D721Med (cell line): ENCODE measurements around the gene EIF4E.

Experiments used
- DNase-seq: peaks from one replicate; pipeline ENCODE4 v3.0.0; 2011; ENCODE audit warnings: low spot score; ENCODE audit not compliant: insufficient read length
- FAIRE-seq: peaks from 2 replicates; lab custom pipeline; 2011; peaks lifted over from hg19 to GRCh38; lab: Jason Lieb, UNC
- TF ChIP-seq, protein P1 (sequence below): IDR thresholded peaks from 2 replicates; pipeline ENCODE4 v1.5.1; 2012; ENCODE audit warnings: mild to moderate bottlenecking, control low read depth; ENCODE audit not compliant: insufficient read depth; ENCODE audit errors: missing control alignments

Gene EIF4E

GRCh38 chr4:98867648-98868047, 61.3 kb downstream of the EIF4E start:
- no peak for DNase-seq
- TF ChIP-seq, protein P1, sequence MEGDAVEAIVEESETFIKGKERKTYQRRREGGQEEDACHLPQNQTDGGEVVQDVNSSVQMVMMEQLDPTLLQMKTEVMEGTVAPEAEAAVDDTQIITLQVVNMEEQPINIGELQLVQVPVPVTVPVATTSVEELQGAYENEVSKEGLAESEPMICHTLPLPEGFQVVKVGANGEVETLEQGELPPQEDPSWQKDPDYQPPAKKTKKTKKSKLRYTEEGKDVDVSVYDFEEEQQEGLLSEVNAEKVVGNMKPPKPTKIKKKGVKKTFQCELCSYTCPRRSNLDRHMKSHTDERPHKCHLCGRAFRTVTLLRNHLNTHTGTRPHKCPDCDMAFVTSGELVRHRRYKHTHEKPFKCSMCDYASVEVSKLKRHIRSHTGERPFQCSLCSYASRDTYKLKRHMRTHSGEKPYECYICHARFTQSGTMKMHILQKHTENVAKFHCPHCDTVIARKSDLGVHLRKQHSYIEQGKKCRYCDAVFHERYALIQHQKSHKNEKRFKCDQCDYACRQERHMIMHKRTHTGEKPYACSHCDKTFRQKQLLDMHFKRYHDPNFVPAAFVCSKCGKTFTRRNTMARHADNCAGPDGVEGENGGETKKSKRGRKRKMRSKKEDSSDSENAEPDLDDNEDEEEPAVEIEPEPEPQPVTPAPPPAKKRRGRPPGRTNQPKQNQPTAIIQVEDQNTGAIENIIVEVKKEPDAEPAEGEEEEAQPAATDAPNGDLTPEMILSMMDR = no peak
- no peak for FAIRE-seq

DNA sequence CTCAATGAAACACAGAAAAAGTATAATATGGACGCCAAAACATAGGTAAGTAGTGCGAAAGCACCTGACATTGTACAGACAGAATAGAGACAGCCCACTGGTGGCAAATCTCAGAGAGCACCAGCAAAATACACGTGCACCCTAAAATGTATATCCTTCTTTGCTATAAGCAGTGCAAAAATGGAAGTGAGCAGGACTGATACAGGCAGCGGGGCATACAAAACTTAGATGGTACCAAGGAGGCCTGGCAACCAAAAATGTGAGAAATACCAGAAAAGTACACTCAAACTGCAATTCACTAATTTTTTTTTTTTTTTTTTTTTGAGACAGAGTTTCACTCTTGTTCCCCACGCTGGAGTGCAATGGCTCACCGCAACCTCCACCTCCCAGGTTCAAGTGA, 63.9 kb downstream of the EIF4E start:
- TF ChIP-seq, protein P1 = no peak
- FAIRE-seq = no peak
- no peak for DNase-seq

GRCh38 chr4:98864560-98864959, 64.4 kb downstream of the EIF4E start:
- DNase-seq (no peak), FAIRE-seq (no peak)
- TF ChIP-seq, protein P1 = no peak

GRCh38 chr4:98862371-98862770, 66.6 kb downstream of the EIF4E start:
- FAIRE-seq (no peak), DNase-seq (no peak)

GRCh38 chr4:98861100-98861884, 67.6 kb downstream of the EIF4E start:
- TF ChIP-seq, protein P1 = no peak
- no peak for DNase-seq
- peak; percentile 68 for FAIRE-seq

More at GRCh38 chr4:98862371-98862770, 66.6 kb downstream of the EIF4E start:
- TF ChIP-seq, protein P1 = no peak

GRCh38 chr4:98851806-98852205, 77.1 kb downstream of the EIF4E start:
- no peak for FAIRE-seq
- TF ChIP-seq, protein P1 = no peak
- DNase-seq = no peak

- FAIRE-seq (no peak), DNase-seq (no peak)
- TF ChIP-seq, protein P1 = no peak
Measured at GRCh38 chr4:98850937-98851336, 78.0 kb downstream of the EIF4E start.
